PFSK-1 (cell line): Measurements from ENCODE around the gene KLHL17.

Experiments
- FOXP2 ChIP-seq: optimal IDR thresholded peaks from 2 replicates; pipeline ENCODE3; 2011; ENCODE audit warnings: borderline replicate concordance, control low read depth, inconsistent platforms; ENCODE audit not compliant: insufficient read depth; ENCODE audit errors: extremely low read length, extremely low read depth
- POLR2AphosphoS5 ChIP-seq: IDR thresholded peaks from 2 replicates; pipeline ENCODE4 v1.6.1; 2012; ENCODE audit warnings: low read depth, mild to moderate bottlenecking, control low read depth, low read length, moderate library complexity
- REST ChIP-seq, 2 experiments: IDR thresholded peaks; 2 replicates each; pipeline versions ENCODE4 v1.6.1 to v1.8.0; 2011 to 2012; ENCODE audit warnings: low read depth in 2 of 2, low read length in 2 of 2, control low read depth in 1 of 2, inconsistent platforms in 1 of 2, mild to moderate bottlenecking in 1 of 2, moderate library complexity in 1 of 2; ENCODE audit not compliant: insufficient read depth in 1 of 2
- SIN3A ChIP-seq: IDR thresholded peaks from 2 replicates; pipeline ENCODE4 v1.6.1; 2012; ENCODE audit warnings: mild to moderate bottlenecking, low read length, moderate library complexity, borderline replicate concordance; ENCODE audit not compliant: insufficient read depth
- TAF1 ChIP-seq: IDR thresholded peaks from 2 replicates; pipeline ENCODE4 v1.6.1; 2012; ENCODE audit warnings: low read length, control low read depth, borderline replicate concordance; ENCODE audit not compliant: insufficient read depth

KLHL17 gene

GRCh38 chr1:942864-943533 lies 17.4 kb upstream of the KLHL17 start:
- TF ChIP-seq SIN3A (no peak), POLR2AphosphoS5 (no peak; the same call in none of the 2 replicates), TAF1 (peak; percentile 27; the same call in 1 of the 2 replicates)

GRCh38 chr1:943545-944340 lies 16.6 kb upstream of the KLHL17 start:
- no peak for TF ChIP-seq REST (IDR thresholded peaks at IDR 0.05; ENCODE audit: insufficient read depth in 1 of 2, low read depth in 2 of 2, low read length in 2 of 2)
- TF ChIP-seq SIN3A = no peak; the same call in 1 of the 2 replicates
- TF ChIP-seq TAF1 = no peak
- TF ChIP-seq POLR2AphosphoS5 = no peak
- TF ChIP-seq FOXP2 = no peak

- TF ChIP-seq SIN3A (peak; percentile 68; the same call in 1 of the 2 replicates), REST (IDR thresholded peaks at IDR 0.05; ENCODE audit: insufficient read depth in 1 of 2, low read depth in 2 of 2, low read length in 2 of 2) (no peak), FOXP2 (no peak), TAF1 (no peak), POLR2AphosphoS5 (peak; percentile 73)
These were observed 15.8 kb upstream of the KLHL17 start for GRCh38 chr1:944341-945325.

- TF ChIP-seq REST (IDR thresholded peaks at IDR 0.05; ENCODE audit: insufficient read depth in 1 of 2, low read depth in 2 of 2, low read length in 2 of 2) (no peak), SIN3A (no peak), POLR2AphosphoS5 (no peak), TAF1 (no peak), FOXP2 (no peak)
These were observed 14.5 kb upstream of the KLHL17 start for GRCh38 chr1:945688-946556.
